HG03097 (cell line): ENCODE data around the gene SLC44A5.
A peak's percentile ranks its signal among the peaks of the same experiment; 100 is the strongest.
"Not testable (repeated sequence)": the region's sequence is repeated elsewhere in the genome, so short reads cannot be mapped to it uniquely, and the experiment has no call there.

Experiments used
- ATAC-seq: cut with Tn5 transposase; IDR thresholded peaks from one replicate; pipeline ENCODE4 v1.9.1; 2021; ENCODE audit not compliant: unreplicated experiment, low FRiP score

The SLC44A5 gene

DNA sequence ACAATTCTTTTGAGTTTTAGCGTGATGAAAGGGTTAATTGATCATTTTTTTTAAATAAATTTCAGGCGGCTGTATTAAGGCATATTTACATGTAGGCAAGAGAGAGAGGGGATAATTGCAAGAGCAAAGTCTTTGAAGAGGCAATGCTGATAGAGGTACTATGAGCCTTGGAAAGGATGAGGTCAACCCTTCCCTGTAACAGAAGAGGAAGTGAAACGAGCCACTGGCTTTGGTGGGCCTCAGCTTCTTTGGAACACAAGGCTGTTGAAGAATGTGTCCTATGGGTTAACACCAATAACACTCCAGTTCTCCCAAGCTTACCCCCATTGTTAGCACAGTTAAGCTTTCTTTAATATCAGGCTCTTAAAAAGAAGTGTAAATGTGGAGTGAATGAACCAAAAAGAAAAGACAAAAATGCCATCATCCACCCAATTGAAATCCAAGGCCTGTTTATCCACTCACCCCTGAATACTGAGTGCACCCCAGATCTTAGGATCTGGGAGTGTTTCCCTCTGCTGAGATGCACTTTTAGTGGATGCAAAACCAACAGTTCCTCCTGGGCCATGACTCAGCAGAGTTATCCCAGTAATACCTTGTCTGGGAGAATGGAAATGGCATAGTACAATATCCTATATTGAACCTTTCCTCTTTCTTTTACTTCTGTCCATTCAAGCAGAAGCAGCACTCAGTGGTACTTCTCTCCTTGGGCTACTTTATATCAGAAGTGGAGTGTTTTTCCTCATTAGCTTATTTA, 216.4 kb downstream of the SLC44A5 start:
- no peak for ATAC-seq

DNA sequence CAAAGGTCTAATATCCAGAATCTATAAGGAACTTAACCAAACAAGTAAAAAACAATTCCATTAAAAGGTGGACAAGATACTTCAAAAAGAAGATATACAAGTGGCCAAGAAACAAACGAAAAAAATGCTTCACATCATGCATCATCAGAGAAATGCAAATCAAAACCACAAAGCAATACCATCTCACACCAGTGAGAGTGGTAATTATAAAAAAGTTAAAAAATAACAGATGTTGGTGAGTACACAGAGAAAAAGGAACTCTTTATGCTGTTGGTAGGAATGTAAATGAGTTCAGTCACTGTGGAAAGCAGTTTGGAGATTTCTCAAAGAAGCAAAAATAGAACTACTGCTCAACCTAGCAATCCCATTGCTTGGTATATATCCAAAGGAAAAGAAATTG, 218.6 kb downstream of the SLC44A5 start:
- ATAC-seq: peak; percentile 74

DNA sequence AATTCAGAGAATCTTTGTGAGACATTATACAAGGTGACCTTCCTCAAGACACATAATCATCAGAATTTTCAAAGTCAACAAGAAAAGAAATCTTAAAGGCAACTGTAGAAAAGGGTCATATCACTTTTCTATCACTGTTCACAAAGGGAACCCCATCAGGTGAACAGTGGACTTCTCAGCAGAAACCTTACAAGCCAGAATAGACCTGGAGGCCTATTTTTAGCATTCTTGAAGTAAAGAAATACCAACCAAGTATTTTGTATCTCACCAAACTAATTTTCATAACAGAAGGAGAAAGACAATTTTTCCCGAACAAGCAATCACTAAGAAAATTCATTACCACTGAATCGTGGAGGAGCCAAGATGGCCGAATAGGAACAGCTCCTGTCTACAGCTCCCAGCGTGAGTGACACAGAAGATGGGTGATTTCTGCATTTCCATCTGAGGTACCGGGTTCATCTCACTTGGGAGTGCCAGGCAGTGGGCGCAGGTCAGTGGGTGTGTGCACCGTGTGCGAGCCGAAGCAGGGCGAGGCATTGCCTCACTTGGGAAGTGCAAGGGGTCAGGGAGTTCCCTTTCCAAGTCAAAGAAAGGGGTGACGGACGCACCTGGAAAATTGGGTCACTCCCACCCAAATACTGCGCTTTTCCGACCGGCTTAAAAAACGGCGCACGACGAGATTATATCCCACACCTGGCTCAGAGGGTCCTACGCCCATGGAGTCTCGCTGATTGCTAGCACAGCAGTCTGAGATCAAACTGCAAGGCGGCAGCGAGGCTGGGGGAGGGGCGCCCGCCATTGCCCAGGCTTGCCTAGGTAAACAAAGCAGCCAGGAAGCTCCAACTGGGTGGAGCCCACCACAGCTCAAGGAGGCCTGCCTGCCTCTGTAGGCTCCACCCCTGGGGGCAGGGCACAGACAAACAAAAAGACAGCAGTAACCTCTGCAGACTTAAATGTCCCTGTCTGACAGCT, 235.2 kb downstream of the SLC44A5 start:
- ATAC-seq: not testable (repeated sequence)

DNA sequence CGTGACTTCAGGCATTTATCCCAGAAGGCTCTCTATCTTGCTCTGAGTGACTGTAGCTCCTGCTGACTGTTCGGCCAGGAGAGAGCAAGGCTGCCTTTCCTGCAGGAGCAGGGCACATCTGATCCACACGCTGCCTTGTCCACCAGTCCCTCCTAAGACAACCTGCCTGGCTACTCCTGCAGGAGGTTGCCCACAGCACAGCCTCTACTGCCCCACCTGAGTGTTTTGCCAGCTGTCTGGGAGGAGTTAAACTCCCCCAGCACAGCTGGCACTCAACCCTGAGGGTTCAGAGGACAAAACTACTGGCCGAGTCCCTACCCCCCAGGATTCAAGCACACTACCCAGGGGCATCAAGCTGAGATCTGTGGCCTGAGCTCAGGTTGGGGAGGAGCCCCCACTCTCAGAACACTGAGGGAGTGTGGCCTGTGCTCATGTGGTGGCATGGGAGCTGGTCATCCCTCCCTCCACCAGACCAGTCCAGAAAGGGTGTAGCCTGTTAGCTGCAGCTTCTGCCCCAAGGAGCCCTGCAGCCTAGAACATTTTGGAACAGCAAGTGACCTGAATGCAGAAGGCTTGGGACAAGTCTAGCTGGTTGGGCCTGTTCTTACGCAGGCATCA, 237.3 kb downstream of the SLC44A5 start:
- no peak for ATAC-seq

DNA sequence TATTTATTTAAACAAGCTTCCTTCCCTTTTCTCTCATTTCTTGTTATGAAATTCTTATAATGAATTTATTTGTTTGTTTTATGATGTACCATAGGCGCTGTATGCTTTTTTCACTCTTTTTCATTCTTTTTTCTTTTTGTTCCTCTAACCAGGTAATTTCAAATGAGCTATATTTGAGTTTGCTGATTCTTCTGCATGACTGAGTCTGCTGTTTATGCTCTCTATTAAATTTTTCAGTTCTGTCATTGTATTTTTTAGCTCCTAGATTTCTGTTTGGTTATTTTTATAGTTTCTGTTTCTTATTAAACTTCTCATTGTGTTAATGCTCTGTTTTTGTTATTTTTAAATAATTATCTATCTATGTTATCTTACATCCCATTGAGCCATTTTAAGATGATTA, 244.3 kb downstream of the SLC44A5 start:
- ATAC-seq: no peak

DNA sequence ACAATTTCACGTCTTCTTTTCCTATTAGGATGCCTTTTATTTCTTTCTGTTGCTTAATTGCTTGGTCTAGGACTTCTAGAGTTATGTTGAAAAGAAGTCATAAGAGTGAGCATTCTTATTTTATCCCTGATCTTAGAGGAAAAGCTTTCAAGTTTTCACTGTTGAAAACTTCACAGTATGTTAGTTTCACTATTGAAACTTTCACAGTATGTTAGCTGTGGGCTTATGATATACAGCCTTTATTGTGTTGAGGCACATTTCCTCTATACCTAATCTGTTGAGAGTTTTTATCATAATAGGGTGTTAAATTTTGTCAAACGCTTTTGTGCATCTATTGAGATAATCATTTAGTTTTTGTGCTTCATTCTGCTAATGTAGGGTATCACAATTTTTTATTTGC, 249.7 kb downstream of the SLC44A5 start:
- ATAC-seq: no peak

DNA sequence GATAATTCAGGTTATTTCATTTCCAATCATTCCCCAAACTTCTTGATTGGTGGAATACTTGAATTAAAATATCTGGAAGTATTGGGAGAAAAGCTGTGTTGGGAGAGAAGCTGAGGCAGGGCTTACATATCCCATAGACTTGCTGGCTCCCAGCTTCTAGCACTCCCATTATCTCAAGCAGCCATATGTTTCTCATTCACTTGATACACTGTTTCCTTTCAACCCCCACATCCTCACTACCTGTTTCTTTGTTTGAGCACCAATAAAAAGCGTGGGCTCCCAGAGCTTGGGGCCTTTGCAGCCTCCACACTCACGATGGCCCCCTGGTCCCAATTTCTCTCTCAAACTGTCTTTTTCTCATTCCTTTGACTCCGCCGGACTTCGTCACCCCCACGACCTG, 256.6 kb downstream of the SLC44A5 start:
- not testable (repeated sequence) for ATAC-seq

DNA sequence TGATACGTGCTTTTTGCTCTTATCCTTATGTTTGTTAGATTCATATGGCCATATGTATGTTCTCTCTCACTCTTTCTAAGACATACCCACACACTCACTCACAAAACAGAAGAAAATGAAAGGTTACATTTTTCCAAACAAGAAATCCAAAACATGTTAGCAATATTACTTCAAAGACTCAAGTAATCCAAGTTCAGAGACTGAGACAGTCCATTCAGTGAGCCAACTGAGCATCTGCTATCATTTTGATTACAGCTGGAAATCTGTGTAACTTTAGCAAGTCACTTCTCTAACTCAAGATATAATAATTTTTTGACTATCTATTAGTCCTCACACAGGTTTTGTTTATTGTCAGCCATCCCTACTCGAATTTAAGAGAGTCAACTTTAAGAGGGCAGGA, 257.9 kb downstream of the SLC44A5 start:
- no peak for ATAC-seq

DNA sequence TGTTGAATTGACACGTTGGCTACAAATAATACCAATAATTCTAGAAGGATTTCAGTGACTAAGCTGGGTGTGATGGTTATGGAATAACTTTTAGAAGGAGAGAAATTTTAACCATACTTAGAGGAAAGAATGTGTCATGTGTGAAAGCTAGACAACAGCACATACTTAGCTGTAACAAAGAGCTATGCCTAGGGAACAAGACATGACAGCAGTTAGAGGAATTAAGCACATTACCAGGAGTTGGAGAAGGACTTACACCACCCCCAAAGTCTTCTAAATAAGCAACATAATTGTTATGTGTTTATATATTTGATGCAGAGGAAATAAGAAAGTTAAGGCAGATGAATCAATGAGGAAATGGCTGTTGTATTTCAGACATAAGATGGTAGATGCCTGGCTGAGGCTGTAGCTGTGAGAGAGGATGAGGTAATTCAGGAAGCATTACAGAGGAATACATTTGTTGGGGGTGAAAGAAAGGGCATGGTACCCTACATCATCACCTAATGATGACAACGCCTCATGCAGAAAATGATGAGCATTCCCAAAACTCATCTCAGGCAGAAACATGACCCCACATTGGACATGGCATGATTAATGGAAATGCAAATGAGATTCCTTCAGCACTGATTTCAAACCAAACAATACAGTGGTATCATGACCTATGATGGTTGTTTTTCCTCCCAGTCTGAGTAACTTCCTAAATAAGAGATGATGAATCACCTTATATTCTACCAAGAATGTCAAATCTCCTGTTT, 265.2 kb downstream of the SLC44A5 start:
- ATAC-seq: no peak

DNA sequence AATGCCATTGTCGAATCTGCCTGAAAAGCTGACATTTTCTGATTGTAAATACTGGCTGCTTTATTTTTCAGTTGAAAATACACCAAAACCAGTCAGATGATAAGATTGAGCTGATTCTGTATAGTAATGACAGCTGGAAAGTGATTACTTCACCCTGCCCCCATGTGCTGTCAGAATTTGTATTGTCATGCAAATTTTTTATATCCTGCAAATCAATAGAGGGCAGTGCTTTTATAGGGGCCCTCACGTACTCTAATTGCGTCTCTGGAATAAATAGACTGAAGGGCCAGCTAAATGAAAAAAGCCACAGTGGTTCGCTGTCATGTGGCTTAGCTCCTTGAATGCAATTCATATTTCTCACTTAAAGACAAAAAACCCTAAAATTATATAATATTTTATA, 268.1 kb downstream of the SLC44A5 start:
- ATAC-seq: no peak

DNA sequence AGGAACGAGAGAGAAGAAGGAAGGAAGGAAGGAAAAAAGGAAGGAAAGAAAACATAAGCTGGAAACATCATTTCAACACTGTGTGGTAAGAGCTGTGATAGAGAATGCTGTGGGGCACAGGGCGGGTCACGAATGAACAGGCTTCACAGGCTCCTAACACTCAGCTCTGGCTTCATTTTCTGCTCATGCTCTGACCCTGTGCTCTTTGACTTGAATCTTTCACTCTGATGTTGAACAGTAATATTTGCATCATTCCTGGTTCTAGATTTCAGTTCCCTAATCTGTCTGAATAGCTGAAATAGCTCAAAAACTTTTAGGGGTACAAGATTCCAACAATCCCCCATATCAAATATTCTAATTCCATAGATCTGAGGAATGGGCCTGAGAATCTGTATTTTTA, 269.4 kb downstream of the SLC44A5 start:
- ATAC-seq: no peak

DNA sequence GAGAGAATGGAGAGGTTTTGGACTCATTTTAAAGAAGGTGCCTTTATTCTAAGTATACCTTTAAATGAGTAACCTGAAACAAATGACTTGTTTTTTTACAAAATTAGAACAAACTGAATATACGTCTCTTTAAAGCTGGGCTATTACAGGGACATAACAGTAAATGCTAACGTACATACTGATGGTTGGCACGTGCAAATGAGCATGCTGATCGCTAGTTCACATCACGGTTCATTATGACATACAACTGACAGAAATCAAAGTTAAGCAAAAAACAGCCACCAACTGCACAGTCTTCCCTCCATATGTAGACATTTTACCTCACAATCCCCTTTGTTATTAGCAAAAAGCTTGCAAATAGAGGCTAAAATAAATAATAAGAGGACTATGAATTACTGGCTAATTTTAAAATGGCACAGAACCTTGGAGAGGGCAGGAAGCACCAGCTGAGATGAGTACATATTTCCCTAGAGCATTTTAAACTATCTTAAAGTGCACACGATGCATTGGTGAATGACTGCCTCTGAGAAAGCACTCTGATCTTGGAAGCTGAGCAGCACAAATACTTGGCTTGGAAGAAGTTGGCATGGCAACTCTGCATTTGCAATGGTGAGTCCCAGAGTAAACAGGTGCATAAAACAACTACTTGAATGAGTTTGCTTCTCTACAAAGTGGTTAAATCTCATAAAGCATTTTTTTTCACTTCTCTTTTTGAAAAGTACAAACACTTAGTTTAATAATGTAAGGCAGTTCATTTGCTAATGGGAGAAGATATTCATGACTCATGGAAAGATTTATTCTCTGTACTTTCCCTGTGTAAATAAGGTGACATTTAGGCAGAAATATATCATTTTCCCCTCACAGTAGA, 272.1 kb downstream of the SLC44A5 start:
- ATAC-seq: no peak

DNA sequence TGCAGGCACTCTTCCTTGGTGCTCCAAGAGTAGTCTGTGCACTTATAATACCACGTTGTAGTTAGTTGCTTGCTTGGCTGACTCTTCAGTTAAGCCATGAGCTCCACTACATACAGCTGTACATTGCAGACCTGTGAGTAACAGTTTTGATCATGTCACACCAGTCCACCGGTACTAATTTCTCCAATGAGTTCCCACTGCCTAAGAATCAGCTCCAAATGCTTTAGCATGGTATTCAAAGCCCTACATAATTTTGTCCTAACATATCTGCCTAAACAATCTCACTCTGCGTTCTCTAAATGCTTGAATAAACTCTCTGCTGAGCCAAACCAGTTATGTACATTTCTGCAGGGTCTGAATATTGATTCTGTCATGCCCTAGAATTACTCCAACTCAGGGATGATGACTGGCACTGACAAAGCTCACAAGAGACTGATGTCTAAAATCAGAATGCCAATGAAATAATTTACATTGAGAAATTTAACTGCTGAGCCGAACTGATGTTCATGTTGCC, 276.0 kb downstream of the SLC44A5 start:
- ATAC-seq: no peak

DNA sequence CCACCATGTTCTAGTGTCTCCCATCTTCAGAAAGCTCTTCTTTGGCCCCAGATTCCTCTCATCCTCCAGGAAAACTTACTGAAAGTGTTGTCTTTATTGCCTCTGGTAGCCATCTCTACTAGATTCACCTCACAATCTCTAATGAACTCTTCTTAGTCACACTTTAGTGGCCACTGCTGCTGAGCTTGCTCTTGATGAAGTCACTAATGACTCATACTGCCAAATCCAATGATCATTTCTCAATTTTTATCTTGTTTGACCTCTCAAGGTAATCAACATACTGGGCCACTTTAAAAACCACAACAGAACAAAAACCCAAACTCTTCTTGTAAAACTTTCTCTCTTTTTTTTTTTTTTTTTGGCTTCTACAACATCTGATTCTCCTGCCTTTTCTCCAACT, 280.3 kb downstream of the SLC44A5 start:
- no peak for ATAC-seq

DNA sequence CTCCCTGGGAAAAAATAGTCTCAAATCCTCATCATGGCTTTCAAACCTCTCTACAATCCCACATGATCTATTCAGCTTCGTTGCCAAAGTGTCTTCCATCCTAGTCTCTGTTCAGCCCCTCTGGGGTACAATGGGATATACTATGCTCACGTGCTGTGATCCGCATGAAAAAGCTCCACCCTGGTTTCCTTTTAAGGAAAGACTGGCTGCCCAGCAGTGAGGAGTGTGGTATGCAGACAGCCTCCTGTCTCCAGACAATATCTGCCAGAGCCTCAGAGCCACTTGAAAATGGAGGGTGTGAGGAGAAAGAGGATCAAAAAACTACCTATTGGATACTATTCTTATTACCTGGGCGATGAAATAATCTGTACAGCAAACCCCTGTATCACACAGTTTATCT, 282.2 kb downstream of the SLC44A5 start:
- no peak for ATAC-seq

DNA sequence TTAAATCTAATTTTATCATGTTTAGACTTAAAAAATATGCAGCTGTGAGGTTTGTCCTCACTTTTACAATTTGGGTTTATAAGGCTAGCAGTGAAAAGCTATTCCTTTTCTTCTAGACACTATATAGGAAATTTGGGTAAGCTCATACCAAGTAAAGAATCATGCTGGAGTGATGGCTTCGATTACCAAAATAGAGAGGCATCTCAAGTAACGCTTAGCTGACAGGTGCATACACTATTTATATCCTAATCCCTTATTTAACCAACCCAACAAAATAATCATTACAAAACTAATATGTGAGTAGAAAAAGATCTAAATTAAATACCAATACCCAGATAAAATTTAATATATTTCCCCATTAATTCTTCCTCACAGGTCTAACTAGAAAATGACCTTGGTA, 283.5 kb downstream of the SLC44A5 start:
- ATAC-seq: no peak

DNA sequence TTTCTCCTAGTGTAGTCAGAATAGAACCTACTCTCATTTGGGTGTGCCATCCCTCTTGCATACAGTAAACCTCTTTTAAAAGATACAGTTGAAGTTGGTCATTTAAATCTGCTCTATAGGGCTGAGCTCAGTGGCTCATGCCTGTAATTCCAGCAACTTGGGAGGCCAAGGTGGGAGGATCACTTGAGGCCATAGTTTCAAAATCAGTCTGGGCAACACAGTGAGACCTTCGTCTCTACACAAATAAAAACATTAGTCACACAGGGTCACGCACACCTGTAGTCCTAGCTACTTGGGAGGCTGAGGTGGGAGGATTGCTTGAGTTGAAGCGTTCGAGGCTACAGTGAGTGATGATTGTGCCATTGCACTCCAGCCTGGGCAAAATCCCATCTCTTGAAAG, 292.9 kb downstream of the SLC44A5 start:
- ATAC-seq: no peak

DNA sequence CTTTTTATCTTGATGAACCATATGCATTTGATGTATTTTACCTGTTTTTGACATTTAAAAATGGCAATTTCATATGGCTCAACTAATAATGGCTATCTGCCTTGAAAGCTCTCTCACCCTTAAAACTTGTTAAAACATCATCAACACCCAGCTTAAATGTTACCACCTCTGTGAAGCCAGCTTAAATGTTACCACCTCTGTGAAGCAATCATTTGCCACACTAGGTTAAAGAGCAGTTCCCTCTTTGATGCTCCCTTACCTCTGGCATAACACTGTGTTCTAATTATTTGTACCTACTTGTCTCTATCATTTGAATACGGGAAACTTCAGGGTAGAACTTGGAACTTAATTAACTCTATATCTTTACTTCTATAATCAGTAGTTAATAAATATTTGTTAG, 294.7 kb downstream of the SLC44A5 start:
- no peak for ATAC-seq

DNA sequence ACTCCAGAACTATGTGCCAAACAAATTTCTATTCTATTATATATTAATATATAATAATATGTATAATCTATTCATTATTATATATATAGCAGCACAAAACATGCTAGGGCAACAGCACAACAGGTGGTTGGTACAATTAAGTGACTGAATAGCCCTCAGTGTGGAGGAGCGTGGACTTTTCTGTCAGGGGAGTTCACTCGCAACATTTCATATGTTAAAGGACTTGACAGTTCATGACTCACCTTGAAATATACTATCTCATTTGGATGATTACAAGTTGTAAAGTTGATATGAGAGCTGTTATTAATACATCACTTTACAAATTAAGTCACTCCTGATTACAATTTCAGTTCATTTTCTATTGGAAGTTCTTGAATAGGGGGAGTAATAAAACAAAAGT, 298.3 kb downstream of the SLC44A5 start:
- ATAC-seq: no peak
